ENCODE results near the gene STK10.

DNA sequence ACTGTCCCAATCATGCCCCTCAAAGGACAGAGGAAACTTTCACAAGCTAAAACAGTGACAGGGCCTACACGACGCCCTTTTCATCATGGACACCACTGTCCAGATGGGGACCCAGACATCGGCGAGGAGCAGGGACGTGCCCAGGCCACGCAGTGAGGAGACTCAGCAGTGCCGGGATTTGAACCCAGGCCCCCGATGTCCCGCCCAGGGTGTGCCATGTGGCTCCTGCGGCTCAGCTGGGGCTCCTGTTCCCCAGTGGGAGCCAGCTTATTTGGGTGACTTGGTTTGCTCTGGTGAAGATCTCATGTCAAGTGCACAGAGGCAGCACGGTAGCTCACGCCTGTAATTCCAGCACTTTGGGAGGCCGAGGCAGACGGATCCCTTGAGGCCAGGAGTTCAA, 82.2 kb downstream of the STK10 start:
- TF ChIP-seq GATA3 (IDR thresholded peaks at IDR 0.05; ENCODE audit: low read depth, low read length) (no peak), GATA2 (IDR thresholded peaks at IDR 0.05; ENCODE audit: low read depth, low read length) (no peak)

All from SH-SY5Y (cell line).